ENCODE measurements around the gene UGT1A8.

The UGT1A8 gene

DNA sequence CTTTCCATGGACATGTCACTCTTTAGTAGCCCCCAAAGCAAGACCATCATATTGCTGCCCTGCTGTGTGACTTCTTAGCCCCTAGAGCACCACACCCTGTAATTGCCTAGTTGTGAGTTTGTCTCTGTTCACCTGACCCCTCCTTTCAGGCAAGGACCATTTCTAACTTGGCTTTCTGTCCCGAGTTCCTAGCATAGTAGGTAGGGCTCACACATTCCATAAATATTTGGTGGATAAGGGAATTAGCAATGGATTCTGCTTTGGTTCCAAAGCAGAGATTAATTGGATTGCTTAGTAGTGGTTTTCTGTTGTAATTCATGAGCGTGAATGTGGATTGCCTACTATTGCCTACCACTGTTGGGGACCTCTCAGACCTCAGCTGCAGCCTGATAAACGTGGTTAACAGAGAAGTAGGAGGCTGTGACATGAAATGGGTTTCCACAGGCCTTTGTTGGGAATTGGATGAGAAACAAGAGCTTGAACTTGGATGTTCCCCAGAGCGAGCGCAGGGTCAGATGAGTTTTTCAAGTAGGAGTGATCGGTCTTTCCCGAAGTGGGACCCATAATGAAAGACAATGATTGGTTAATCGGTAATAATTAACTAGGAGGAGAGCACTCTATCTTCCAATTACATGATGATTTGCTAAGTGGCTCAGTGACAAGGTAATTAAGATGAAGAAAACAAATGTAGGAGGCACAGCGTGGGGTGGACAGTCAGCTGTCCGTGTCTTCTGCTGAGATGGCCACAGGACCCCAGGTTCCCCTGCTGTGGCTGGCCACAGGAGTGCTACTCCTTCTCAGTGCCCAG lies 129.2 kb downstream of the UGT1A8 start:
- TF ChIP-seq REST (IDR thresholded peaks at IDR 0.05; ENCODE audit: insufficient read depth in 1 of 2, low read depth in 2 of 2, low read length in 2 of 2) (no peak), FOXP2 (optimal IDR thresholded peaks at IDR 0.05; ENCODE audit: borderline replicate concordance, extremely low read depth, extremely low read length, insufficient read depth) (no peak), SIN3A (IDR thresholded peaks at IDR 0.05; ENCODE audit: borderline replicate concordance, insufficient read depth, low read length) (no peak), POLR2AphosphoS5 (IDR thresholded peaks at IDR 0.05; ENCODE audit: low read depth, low read length) (no peak)

DNA sequence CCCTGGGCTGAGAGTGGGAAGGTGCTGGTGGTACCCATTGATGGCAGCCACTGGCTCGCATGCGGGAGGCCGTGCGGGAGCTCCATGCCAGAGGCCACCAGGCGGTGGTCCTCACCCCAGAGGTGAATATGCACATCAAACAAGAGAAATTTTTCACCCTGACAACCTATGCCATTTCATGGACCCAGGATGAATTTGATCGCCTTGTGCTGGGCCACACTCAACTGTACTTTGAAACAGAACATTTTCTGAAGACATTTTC lies 129.8 kb downstream of the UGT1A8 start:
- TF ChIP-seq POLR2AphosphoS5 (IDR thresholded peaks at IDR 0.05; ENCODE audit: low read depth, low read length): no peak
- no peak for TF ChIP-seq TAF1 (IDR thresholded peaks at IDR 0.05; ENCODE audit: borderline replicate concordance, insufficient read depth, low read length)
- TF ChIP-seq FOXP2 (optimal IDR thresholded peaks at IDR 0.05; ENCODE audit: borderline replicate concordance, extremely low read depth, extremely low read length, insufficient read depth): no peak
- TF ChIP-seq SIN3A (IDR thresholded peaks at IDR 0.05; ENCODE audit: borderline replicate concordance, insufficient read depth, low read length): no peak
- TF ChIP-seq REST (IDR thresholded peaks at IDR 0.05; ENCODE audit: insufficient read depth in 1 of 2, low read depth in 2 of 2, low read length in 2 of 2): no peak

- TF ChIP-seq POLR2AphosphoS5 (IDR thresholded peaks at IDR 0.05; ENCODE audit: low read depth, low read length) (no peak), REST (IDR thresholded peaks at IDR 0.05; ENCODE audit: insufficient read depth in 1 of 2, low read depth in 2 of 2, low read length in 2 of 2) (no peak), SIN3A (IDR thresholded peaks at IDR 0.05; ENCODE audit: borderline replicate concordance, insufficient read depth, low read length) (no peak), TAF1 (IDR thresholded peaks at IDR 0.05; ENCODE audit: borderline replicate concordance, insufficient read depth, low read length) (no peak), FOXP2 (optimal IDR thresholded peaks at IDR 0.05; ENCODE audit: borderline replicate concordance, extremely low read depth, extremely low read length, insufficient read depth) (no peak)
Observed at GRCh38 chr2:233754872-233755611, 137.6 kb downstream of the UGT1A8 start.

DNA sequence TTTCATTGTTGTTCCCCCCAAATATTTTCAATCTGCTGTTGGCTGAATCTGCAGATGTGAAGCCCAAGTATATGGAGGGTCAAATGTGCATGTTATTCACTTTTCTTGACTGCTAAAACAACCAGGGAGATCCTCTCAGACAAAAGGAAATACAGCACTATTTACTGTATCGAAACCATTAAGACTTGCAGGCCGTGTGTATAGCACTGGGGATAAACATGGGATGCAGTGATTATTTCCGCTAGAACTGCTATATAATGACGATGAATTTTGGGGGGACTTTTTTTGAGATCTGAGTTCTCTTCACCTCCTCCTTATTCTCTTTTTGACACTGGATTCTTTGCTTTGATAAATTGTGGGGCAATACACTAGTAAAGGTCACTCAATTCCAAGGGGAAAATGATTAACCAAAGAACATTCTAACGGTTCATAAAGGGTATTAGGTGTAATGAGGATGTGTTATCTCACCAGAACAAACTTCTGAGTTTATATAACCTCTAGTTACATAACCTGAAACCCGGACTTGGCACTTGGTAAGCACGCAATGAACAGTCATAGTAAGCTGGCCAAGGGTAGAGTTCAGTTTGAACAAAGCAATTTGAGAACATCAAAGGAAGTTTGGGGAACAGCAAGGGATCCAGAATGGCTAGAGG lies 139.1 kb downstream of the UGT1A8 start:
- TF ChIP-seq SIN3A (IDR thresholded peaks at IDR 0.05; ENCODE audit: borderline replicate concordance, insufficient read depth, low read length) (no peak), REST (IDR thresholded peaks at IDR 0.05; ENCODE audit: insufficient read depth in 1 of 2, low read depth in 2 of 2, low read length in 2 of 2) (no peak), POLR2AphosphoS5 (IDR thresholded peaks at IDR 0.05; ENCODE audit: low read depth, low read length) (no peak)
